OCI-LY3 (cell line): ENCODE data around the gene EHF.

Experiments
- EZH2phosphoT487 ChIP-seq: fragments of 200-600 bp; shearing (Covaris generic); IDR thresholded peaks from 2 replicates; pipeline ENCODE4 v1.6.1; 2018; ENCODE audit warnings: antibody characterized with exemption, mixed run types, low read depth
- TF ChIP-seq, protein P1 (sequence below): fragments of 200-600, 300-600 bp; sonication (generic); IDR thresholded peaks from 2 replicates; pipeline ENCODE4 v1.5.1; 2014; ENCODE audit warnings: antibody characterized with exemption, low read length, low read depth

DNA sequence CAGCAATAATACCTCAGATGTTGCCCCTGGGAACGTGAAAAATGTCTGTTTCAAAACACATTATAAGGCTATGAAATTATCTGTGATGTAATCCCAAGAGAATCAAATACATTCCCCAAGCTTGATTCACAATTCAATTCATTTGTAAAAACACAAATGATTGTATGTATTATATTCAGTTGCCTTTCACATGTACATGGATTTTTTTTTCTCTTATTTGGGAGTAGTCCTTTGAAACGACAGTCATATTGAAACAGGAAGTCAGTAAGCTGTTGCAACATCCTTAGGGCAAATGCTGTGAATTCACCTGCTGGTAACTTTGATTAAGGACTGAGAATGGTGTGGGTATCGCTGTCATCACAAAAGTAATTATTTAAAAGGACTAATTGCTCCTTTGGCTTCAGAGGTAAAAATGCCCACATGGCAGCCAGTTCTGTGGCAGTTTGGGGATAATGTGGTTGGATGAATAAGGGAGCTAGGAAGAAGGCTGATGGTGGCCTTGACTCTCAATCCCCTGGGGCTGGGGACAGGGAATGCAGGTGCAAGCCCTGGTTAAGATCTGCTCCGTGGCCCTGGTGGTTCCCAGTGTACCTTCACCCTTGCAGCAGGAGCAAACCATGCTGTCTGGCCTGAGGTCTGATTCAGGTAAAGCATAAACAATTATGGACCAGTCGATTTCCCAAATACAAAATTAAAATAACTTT lies 13.2 kb downstream of the EHF start:
- TF ChIP-seq, protein P1, sequence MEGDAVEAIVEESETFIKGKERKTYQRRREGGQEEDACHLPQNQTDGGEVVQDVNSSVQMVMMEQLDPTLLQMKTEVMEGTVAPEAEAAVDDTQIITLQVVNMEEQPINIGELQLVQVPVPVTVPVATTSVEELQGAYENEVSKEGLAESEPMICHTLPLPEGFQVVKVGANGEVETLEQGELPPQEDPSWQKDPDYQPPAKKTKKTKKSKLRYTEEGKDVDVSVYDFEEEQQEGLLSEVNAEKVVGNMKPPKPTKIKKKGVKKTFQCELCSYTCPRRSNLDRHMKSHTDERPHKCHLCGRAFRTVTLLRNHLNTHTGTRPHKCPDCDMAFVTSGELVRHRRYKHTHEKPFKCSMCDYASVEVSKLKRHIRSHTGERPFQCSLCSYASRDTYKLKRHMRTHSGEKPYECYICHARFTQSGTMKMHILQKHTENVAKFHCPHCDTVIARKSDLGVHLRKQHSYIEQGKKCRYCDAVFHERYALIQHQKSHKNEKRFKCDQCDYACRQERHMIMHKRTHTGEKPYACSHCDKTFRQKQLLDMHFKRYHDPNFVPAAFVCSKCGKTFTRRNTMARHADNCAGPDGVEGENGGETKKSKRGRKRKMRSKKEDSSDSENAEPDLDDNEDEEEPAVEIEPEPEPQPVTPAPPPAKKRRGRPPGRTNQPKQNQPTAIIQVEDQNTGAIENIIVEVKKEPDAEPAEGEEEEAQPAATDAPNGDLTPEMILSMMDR, result no peak
- TF ChIP-seq EZH2phosphoT487, result no peak
